Transverse colon (tissue), 4 donors: ENCODE measurements around the gene AP3S1.

Experiments
- EP300 ChIP-seq: sonication (generic); formaldehyde crosslinking; IDR thresholded peaks from one replicate; pipeline ENCODE4 v1.6.1; 2017; ENCODE audit warnings: antibody characterized with exemption, low read depth
- POLR2A ChIP-seq: fragments of 450-650 bp; IDR thresholded peaks from one replicate; pipeline ENCODE4 v1.6.1; 2016; ENCODE audit warnings: antibody characterized with exemption, mild to moderate bottlenecking, moderate library complexity
- POLR2AphosphoS5 ChIP-seq, 3 donors: sonication (generic); formaldehyde crosslinking; IDR thresholded peaks; one replicate each; pipeline ENCODE4 v1.6.1; 2016; ENCODE audit warnings: antibody characterized with exemption in 3 of 3
- TF ChIP-seq, protein P1 (sequence below), 5 experiments: fragments of 200-600 bp in 3 of 5; fragments of 450-650 bp in 2 of 5; sonication (generic) in 3 of 5; IDR thresholded peaks; 1 replicate in 2 of 5; 2 replicates in 3 of 5; pipeline ENCODE4 v1.5.1; 2016 to 2017; ENCODE audit warnings: antibody characterized with exemption in 5 of 5, inconsistent platforms in 3 of 5, mild to moderate bottlenecking in 2 of 5, moderate library complexity in 1 of 5

DNA sequence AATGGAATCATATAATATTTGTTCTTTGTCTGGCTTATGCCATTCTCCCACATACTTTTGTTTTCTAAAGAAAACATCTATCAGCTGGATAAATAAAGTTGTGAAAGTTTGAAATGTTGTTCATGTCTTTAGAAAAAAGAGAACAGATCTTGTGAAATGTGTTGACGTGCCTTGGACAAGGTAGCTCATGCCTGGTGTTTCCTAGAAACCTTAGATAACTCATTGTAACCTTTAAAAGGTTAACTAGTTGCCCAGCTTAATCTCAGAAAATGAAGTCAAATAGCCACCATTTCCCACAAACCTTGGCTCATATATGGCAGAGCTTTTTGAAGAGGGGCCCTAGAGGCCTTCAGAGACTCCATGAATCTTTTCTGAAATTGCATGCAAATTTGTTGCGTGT is 40.6 kb upstream of the AP3S1 start:
- TF ChIP-seq, protein P1, sequence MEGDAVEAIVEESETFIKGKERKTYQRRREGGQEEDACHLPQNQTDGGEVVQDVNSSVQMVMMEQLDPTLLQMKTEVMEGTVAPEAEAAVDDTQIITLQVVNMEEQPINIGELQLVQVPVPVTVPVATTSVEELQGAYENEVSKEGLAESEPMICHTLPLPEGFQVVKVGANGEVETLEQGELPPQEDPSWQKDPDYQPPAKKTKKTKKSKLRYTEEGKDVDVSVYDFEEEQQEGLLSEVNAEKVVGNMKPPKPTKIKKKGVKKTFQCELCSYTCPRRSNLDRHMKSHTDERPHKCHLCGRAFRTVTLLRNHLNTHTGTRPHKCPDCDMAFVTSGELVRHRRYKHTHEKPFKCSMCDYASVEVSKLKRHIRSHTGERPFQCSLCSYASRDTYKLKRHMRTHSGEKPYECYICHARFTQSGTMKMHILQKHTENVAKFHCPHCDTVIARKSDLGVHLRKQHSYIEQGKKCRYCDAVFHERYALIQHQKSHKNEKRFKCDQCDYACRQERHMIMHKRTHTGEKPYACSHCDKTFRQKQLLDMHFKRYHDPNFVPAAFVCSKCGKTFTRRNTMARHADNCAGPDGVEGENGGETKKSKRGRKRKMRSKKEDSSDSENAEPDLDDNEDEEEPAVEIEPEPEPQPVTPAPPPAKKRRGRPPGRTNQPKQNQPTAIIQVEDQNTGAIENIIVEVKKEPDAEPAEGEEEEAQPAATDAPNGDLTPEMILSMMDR (IDR thresholded peaks at IDR 0.05): no peak
- TF ChIP-seq POLR2A: no peak
- TF ChIP-seq EP300: no peak
- no peak for TF ChIP-seq POLR2AphosphoS5 (IDR thresholded peaks at IDR 0.05)
